Measurements from ENCODE around the gene RABAC1. TPM values are rescaled to one million over a fixed set of nuclear protein-coding genes. Genes with fewer than 3 reads are reported as not detected.

RABAC1 gene
- total and polyA plus RNA-seq, 9 of the 15 experiments (the other 6 are each of a cell fraction or from before 2014, with no cell fraction given): 2.4 to 28.1 (median 9.3) TPM

GRCh38 chr19:41933693-41934426 is 25.3 kb downstream of the RABAC1 start (continued):
- TF ChIP-seq HBP1 (CRISPR knock-in tag; IDR thresholded peaks at IDR 0.05) (no peak), PHB2 (IDR thresholded peaks at IDR 0.05; ENCODE audit: low read depth) (no peak), XRCC3 (IDR thresholded peaks at IDR 0.05) (no peak), KLF10 (CRISPR knock-in tag; IDR thresholded peaks at IDR 0.05) (no peak)

- no peak for ATAC-seq
- TF ChIP-seq MEF2A (IDR thresholded peaks at IDR 0.05; ENCODE audit: control insufficient read depth, low read depth, low read length) (no peak), RFX7 (CRISPR knock-in tag; IDR thresholded peaks at IDR 0.05) (no peak), MBD1 (CRISPR knock-in tag; IDR thresholded peaks at IDR 0.05) (no peak), ZSCAN32 (CRISPR knock-in tag; IDR thresholded peaks at IDR 0.05) (no peak)
- POLR2A ChIA-PET: no interaction called here
- no peaks in the 10 kb centered on the region for H3K9me1 ChIP-seq (ENCODE audit: control insufficient read depth, insufficient read depth, low read length)
- no peak overlapping the region for H3K9ac ChIP-seq (ENCODE audit: insufficient read depth in 1 of 2, low read depth in 2 of 2, low read length in 2 of 2)
- no peak overlapping the region for H3K4me3 ChIP-seq
- 45% methylated on average over 23 of the region's 29 CpGs for WGBS (ENCODE audit: insufficient coverage, low coverage, missing lambda C conversion rate)
- intact Hi-C loops (cut with micrococcal nuclease): no loop called here
- FAIRE-seq: no peak
- H3K27ac ChIP-seq (ENCODE audit: extremely low read depth, low read depth, low read length): no peak overlapping the region
- H3K79me2 ChIP-seq (ENCODE audit: control insufficient read depth, insufficient read depth, low read length): peaks cover 8% of the 10 kb centered on the region; the same call in 2 of the 3 replicates
- CTCF ChIA-PET (ENCODE audit: low intra/inter-chr PET ratio): no interaction called here
- H3K9me3 ChIP-seq (replicated peaks; ENCODE audit: control insufficient read depth, insufficient read depth, low read depth, low read length): no peaks in the 10 kb centered on the region
- in situ Hi-C loops (cut with MboI): no loop called here
- no peak for DNase-seq (ENCODE audit: extremely low read depth in 1 of 4, low spot score in 3 of 4)
- BruUV-seq (replicated peaks): no TSS peak
- no peak overlapping the region for H3K4me2 ChIP-seq (ENCODE audit: insufficient read depth, low read length)
- H2AFZ ChIP-seq (ENCODE audit: low read depth, low read length): no peak overlapping the region
- no peaks in the 10 kb centered on the region for H3K27me3 ChIP-seq (ENCODE audit: control insufficient read depth in 2 of 2, insufficient read depth in 2 of 2, low read length in 2 of 2)
- H3K4me1 ChIP-seq (replicated peaks in 1 of 2; ENCODE audit: control insufficient read depth in 2 of 2, insufficient read depth in 2 of 2, low read length in 2 of 2): peaks cover 37 to 78% of the 10 kb centered on the region in 2 experiments
- no peaks in the 10 kb centered on the region for H3K36me3 ChIP-seq (ENCODE audit: control insufficient read depth, insufficient read depth, low read length)
- 0 out of 2 replicates have a peak, but pooled peaks cover 3% of the 10 kb centered on the region for H4K20me1 ChIP-seq (replicated peaks; ENCODE audit: control insufficient read depth, insufficient read depth, low read length)
Measured at GRCh38 chr19:41932720-41933332, 26.3 kb downstream of the RABAC1 start.
